Esophagus squamous epithelium (tissue), 4 donors: ENCODE measurements around the gene PHF19.

Experiments used
- CTCF ChIP-seq, 6 experiments: fragments of 450-650 bp in 4 of 6; fragments of 200-600 bp in 2 of 6; sonication (generic) in 2 of 6; IDR thresholded peaks; one replicate each; pipeline ENCODE4 v1.5.1; 2016 to 2019; ENCODE audit warnings: antibody characterized with exemption in 6 of 6, mild to moderate bottlenecking in 4 of 6, moderate library complexity in 4 of 6
- POLR2A ChIP-seq, 4 donors: fragments of 450-650 bp; IDR thresholded peaks; one replicate each; pipeline ENCODE4 v1.6.1; 2017; ENCODE audit warnings: antibody characterized with exemption in 4 of 4, mild to moderate bottlenecking in 4 of 4, moderate library complexity in 3 of 4

GRCh38 chr9:120885958-120886357 lies 9.0 kb upstream of the PHF19 start:
- TF ChIP-seq CTCF (IDR thresholded peaks at IDR 0.05) (no peak), POLR2A (IDR thresholded peaks at IDR 0.05) (no peak)
